NCI-H1417 (cell line): ENCODE data around the gene GIMAP6.
"Not testable (repeated sequence)": the region's sequence is repeated elsewhere in the genome, so short reads cannot be mapped to it uniquely, and the experiment has no call there.

Experiments used
- DNase-seq, 3 experiments: peaks; one replicate each; lab custom pipeline; 2025; lab: John Stamatoyannopoulos, UW

GIMAP6 gene

DNA sequence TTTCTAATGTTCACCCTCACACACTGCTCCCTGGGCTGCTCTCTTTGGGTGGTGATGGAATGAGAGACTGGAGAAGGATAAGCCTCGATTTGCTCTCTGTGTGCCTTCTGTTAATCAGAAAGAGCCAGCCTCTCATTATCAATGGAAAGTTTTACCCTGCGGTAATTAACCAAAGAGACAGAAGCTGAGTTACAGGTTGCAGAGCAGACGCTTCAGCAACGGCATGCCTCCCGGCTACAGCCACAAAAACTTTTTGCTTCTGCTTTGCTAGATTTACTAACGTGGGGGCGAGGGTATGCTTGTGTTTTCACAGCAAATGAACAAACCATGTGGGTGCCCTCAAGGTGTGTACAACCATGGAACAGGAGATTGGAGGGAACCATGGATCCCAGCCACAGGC is 47.0 kb downstream of the GIMAP6 start:
- DNase-seq = no peak

- DNase-seq = no peak
These were observed 51.4 kb downstream of the GIMAP6 start for GRCh38 chr7:150580638-150581394.

DNA sequence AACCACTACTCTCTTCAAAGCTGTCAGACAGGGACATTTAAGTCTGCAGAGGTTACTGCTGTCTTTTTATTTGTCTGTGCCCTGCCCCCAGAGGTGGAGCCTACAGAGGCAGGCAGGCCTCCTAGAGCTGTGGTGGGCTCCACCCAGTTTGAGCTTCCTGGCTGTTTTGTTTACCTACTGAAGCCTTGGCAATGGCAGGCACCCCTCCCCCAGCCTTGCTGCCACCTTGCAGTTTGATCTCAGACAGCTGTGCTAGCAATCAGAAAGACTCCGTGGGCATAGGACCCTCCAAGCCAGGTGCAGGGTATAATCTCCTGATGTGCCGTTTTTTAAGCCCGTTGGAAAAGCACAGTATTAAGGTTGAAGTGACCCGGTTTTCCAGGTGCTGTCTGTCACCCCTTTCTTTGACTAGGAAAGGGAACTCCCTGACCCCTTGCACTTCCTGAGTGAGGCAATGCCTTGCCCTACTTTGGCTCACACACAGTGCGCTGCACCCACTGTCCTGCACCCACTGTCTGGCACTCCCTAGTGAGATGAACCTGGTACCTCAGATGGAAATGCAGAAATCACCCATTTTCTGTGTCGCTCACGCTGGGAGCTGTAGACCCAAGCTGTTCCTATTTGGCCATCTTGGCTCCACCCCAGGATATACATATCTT is 52.1 kb downstream of the GIMAP6 start:
- DNase-seq = not testable (repeated sequence)
